Measurements from ENCODE around the gene HORMAD2.

GRCh38 chr22:30056015-30056414 lies 24.2 kb upstream of the HORMAD2 start:
- TF ChIP-seq REST (IDR thresholded peaks at IDR 0.05; ENCODE audit: low read depth) = no peak
- no peak for TF ChIP-seq MAX (IDR thresholded peaks at IDR 0.05)
- TF ChIP-seq CREB1 (IDR thresholded peaks at IDR 0.05; ENCODE audit: low read depth) = no peak
- no peak for TF ChIP-seq EP300 (IDR thresholded peaks at IDR 0.05; ENCODE audit: borderline replicate concordance)
- TF ChIP-seq YY1 (IDR thresholded peaks at IDR 0.05; ENCODE audit: low read depth) = no peak
- no peak for TF ChIP-seq TAF1 (IDR thresholded peaks at IDR 0.05; ENCODE audit: low read depth)
- TF ChIP-seq EGR1 (IDR thresholded peaks at IDR 0.05) = no peak
- no peak for TF ChIP-seq FOXM1 (IDR thresholded peaks at IDR 0.05; ENCODE audit: borderline replicate concordance, low read depth)
- TF ChIP-seq CEBPB (IDR thresholded peaks at IDR 0.05) = no peak
- no peak for TF ChIP-seq TEAD4 (IDR thresholded peaks at IDR 0.05)
- no peak for TF ChIP-seq USF1 (IDR thresholded peaks at IDR 0.05)
